K562 (cell line): Measurements from ENCODE around the gene STARD6. TPM values are rescaled to one million over a fixed set of nuclear protein-coding genes. Genes with fewer than 3 reads are reported as not detected.

Source experiments
- BRD9 ChIP-seq: fragments of 450-650 bp; IDR thresholded peaks from 2 replicates; pipeline ENCODE4 v1.6.1; 2018; ENCODE audit warnings: low read depth; ENCODE audit not compliant: partially characterized antibody
- CSDE1 ChIP-seq, 2 experiments: fragments of 450-650 bp; IDR thresholded peaks; 2 replicates each; pipeline ENCODE4 v1.6.1; 2016; ENCODE audit warnings: mild to moderate bottlenecking in 1 of 2
- ETV1 ChIP-seq: fragments of 450-650 bp; conservative IDR thresholded peaks from 2 replicates; pipeline ENCODE4 v1.6.1; 2016; ENCODE audit warnings: missing genetic modification characterization, control low read depth, low read depth, missing compliant biosample characterization
- ILF3 ChIP-seq: fragments of 450-650 bp; IDR thresholded peaks from 2 replicates; pipeline ENCODE4 v1.6.1; 2018; ENCODE audit warnings: antibody characterized with exemption, mild to moderate bottlenecking, moderate library complexity, borderline replicate concordance
- NBN ChIP-seq: fragments of 450-650 bp; IDR thresholded peaks from 2 replicates; pipeline ENCODE4 v1.6.1; 2016; ENCODE audit warnings: low read depth, mild to moderate bottlenecking
- NCOA1 ChIP-seq: fragments of 450-650 bp; IDR thresholded peaks from 2 replicates; pipeline ENCODE4 v1.6.1; 2016; ENCODE audit warnings: low read depth
- NR2C1 ChIP-seq, 2 experiments: fragments of 450-650 bp; IDR thresholded peaks; 2 replicates each; pipeline ENCODE4 v1.6.1; 2017; ENCODE audit warnings: mild to moderate bottlenecking in 2 of 2, antibody characterized with exemption in 1 of 2, inconsistent platforms in 1 of 2, missing compliant biosample characterization in 1 of 2, missing genetic modification characterization in 1 of 2
- SNIP1 ChIP-seq: fragments of 450-650 bp; IDR thresholded peaks from 2 replicates; pipeline ENCODE4 v1.7.1; 2017; ENCODE audit warnings: low read depth, mild to moderate bottlenecking
- TAL1 ChIP-seq: fragments of 450-650 bp; IDR thresholded peaks from 2 replicates; pipeline ENCODE4 v1.6.1; 2016; ENCODE audit warnings: mild to moderate bottlenecking
- XRCC3 ChIP-seq: fragments of 450-650 bp; IDR thresholded peaks from 2 replicates; pipeline ENCODE4 v1.6.1; 2017; ENCODE audit warnings: mild to moderate bottlenecking, moderate library complexity
- XRCC4 ChIP-seq: IDR thresholded peaks from one replicate; pipeline ENCODE4 v1.6.1; 2011; ENCODE audit not compliant: insufficient read depth, insufficient read length; ENCODE audit errors: extremely low read depth
- XRCC5 ChIP-seq: fragments of 200-400 bp; formaldehyde crosslinking; IDR thresholded peaks from 2 replicates; pipeline ENCODE4 v1.6.1; 2017; ENCODE audit warnings: low read depth, mild to moderate bottlenecking, low read length
- ZFP1 ChIP-seq: fragments of 450-650 bp; formaldehyde crosslinking; IDR thresholded peaks from 2 replicates; pipeline ENCODE4 v1.4.0; 2020; ENCODE audit warnings: mild to moderate bottlenecking, mixed read lengths
- ZNF217 ChIP-seq: sonication (generic); formaldehyde crosslinking; IDR thresholded peaks from 2 replicates; pipeline ENCODE4 v1.8.0; 2022; ENCODE audit warnings: mild to moderate bottlenecking, missing genetic modification reagents
- polyA plus RNA-seq, 8 experiments: library from polyadenylated mRNA; depleted of rRNA in 4 of 8; stranded (reverse) in 5 of 8; unstranded in 3 of 8; fragments of >200 nt; fragmentation: Nextera tagmentation in 2 of 8; fragmentation: Illumina TruSeq in 1 of 8; extraction: Ambion mirVana in 2 of 8; extraction: Trizol in 1 of 8; gene quantifications; 2 replicates each; pipeline versions ENCODE4 v1.2.1 to v1.2.3, GENCODE V29; 2011 to 2014; ENCODE audit warnings: inconsistent platforms in 1 of 8, missing spikeins in 1 of 8
- total RNA-seq, 7 experiments: library from RNA; depleted of rRNA in 6 of 7; stranded (reverse); fragments of >200 nt in 6 of 7; fragmentation: Illumina TruSeq in 2 of 7; extraction: Trizol in 2 of 7; gene quantifications; 2 replicates each; pipeline versions ENCODE4 v1.2.1 to v1.2.3, GENCODE V29; 2011 to 2021; ENCODE audit warnings: low replicate concordance in 1 of 7
- TF ChIP-seq, protein P1 (sequence below): sonication (generic); formaldehyde crosslinking; IDR thresholded peaks from 2 replicates; pipeline ENCODE4 v1.8.0; 2022; ENCODE audit warnings: mild to moderate bottlenecking, missing genetic modification reagents, borderline replicate concordance
- TF ChIP-seq, protein P2 (sequence below): sonication (generic); formaldehyde crosslinking; IDR thresholded peaks from 2 replicates; pipeline ENCODE4 v1.8.1; 2023; ENCODE audit warnings: mild to moderate bottlenecking, missing genetic modification reagents
- TF ChIP-seq, protein P3 (sequence below): IDR thresholded peaks from 2 replicates; pipeline ENCODE4 v1.6.1; 2011; ENCODE audit warnings: borderline replicate concordance, low read depth, mild to moderate bottlenecking, moderate library complexity, low read length; ENCODE audit not compliant: insufficient read depth, poor library complexity, severe bottlenecking

The STARD6 gene
- total and polyA plus RNA-seq, 9 of the 15 experiments (the other 6 are each of a cell fraction or from before 2014, with no cell fraction given) = 0.11 to 0.15 TPM; not detected in 7

DNA sequence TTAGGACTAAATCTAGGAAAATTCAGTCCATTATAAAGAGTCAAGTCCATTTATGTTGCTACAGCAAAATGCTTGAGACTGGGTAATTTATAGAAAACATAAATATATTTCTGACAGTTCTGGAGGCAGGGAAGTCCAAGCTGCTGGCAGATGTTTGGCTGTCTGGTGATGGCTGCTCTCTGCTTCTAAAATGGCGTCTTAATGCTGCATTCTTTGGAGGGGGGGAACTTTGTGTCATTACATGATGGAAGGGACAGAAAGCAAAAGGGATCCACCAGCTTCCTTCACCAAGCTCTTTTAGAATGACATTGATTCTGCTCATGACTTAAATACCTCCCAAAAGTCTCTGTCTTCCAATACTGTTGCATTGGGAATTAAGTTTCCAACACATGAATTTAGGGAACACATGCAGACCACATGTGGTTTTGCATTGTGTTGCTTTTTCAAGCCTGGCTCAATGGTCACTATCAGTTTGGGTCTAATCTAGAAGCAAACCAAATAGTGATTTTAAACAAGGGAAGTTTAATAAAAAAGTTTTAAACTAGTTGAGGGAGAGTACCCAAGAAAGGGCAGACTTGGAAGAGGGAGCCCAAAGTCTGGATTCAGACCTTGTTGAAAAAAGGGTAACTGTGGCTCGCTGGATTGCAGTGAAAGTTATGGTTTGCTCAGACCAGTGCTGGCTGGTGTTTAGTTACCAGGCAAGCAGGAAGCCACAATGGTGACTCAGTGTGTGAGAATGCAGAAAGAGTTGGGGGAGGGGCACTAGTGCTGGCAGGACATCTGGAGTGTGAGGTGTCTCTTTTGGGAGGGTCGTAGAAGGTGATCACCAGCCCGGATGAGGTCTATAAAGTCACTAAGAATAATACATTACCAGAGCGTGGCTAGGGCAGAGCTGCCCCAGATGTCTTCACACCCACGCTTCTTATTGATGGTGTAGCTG lies 30.8 kb upstream of the STARD6 start (continued):
- TF ChIP-seq SNIP1 (no peak), NBN (no peak), XRCC4 (no peak), XRCC3 (no peak), NCOA1 (no peak), ZNF217 (CRISPR knock-in tag) (no peak), TAL1 (no peak), XRCC5 (no peak), ILF3 (no peak), CSDE1 (IDR thresholded peaks at IDR 0.05) (no peak), ZFP1 (no peak), ETV1 (tag) (peak; percentile 78), NR2C1 (IDR thresholded peaks at IDR 0.05) (no peak), NR2C1 (tag; IDR thresholded peaks at IDR 0.05) (no peak), BRD9 (no peak)
- TF ChIP-seq, protein P1, sequence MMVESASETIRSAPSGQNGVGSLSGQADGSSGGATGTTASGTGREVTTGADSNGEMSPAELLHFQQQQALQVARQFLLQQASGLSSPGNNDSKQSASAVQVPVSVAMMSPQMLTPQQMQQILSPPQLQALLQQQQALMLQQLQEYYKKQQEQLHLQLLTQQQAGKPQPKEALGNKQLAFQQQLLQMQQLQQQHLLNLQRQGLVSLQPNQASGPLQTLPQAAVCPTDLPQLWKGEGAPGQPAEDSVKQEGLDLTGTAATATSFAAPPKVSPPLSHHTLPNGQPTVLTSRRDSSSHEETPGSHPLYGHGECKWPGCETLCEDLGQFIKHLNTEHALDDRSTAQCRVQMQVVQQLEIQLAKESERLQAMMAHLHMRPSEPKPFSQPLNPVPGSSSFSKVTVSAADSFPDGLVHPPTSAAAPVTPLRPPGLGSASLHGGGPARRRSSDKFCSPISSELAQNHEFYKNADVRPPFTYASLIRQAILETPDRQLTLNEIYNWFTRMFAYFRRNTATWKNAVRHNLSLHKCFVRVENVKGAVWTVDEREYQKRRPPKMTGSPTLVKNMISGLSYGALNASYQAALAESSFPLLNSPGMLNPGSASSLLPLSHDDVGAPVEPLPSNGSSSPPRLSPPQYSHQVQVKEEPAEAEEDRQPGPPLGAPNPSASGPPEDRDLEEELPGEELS = no peak
- TF ChIP-seq, protein P2, sequence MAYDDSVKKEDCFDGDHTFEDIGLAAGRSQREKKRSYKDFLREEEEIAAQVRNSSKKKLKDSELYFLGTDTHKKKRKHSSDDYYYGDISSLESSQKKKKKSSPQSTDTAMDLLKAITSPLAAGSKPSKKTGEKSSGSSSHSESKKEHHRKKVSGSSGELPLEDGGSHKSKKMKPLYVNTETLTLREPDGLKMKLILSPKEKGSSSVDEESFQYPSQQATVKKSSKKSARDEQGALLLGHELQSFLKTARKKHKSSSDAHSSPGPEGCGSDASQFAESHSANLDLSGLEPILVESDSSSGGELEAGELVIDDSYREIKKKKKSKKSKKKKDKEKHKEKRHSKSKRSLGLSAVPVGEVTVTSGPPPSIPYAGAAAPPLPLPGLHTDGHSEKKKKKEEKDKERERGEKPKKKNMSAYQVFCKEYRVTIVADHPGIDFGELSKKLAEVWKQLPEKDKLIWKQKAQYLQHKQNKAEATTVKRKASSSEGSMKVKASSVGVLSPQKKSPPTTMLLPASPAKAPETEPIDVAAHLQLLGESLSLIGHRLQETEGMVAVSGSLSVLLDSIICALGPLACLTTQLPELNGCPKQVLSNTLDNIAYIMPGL (CRISPR knock-in tag) = no peak
- TF ChIP-seq, protein P3, sequence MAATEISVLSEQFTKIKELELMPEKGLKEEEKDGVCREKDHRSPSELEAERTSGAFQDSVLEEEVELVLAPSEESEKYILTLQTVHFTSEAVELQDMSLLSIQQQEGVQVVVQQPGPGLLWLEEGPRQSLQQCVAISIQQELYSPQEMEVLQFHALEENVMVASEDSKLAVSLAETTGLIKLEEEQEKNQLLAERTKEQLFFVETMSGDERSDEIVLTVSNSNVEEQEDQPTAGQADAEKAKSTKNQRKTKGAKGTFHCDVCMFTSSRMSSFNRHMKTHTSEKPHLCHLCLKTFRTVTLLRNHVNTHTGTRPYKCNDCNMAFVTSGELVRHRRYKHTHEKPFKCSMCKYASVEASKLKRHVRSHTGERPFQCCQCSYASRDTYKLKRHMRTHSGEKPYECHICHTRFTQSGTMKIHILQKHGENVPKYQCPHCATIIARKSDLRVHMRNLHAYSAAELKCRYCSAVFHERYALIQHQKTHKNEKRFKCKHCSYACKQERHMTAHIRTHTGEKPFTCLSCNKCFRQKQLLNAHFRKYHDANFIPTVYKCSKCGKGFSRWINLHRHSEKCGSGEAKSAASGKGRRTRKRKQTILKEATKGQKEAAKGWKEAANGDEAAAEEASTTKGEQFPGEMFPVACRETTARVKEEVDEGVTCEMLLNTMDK = no peak
